ENCODE data around the gene CWC27. TPM values are rescaled to one million over a fixed set of nuclear protein-coding genes. Genes with fewer than 3 reads are reported as not detected.

The CWC27 gene
- total and polyA plus RNA-seq, 7 donors = 16.0 to 31.2 (median 19.3) TPM

GRCh38 chr5:65041296-65042158, 272.8 kb downstream of the CWC27 start:
- Histone ChIP-seq H3K27me3 (ENCODE audit: insufficient read depth in 3 of 3, low read length in 2 of 3) (no peaks in the 10 kb centered on the region), H3K4me1 (peaks cover 5% of the 10 kb centered on the region), H3K27ac (no peak overlapping the region), H3K9me3 (no peaks in the 10 kb centered on the region), H3K36me3 (ENCODE audit: insufficient read depth in 1 of 2, low read depth in 1 of 2) (no peaks in the 10 kb centered on the region), H3K4me3 (no peak overlapping the region)
- intact Hi-C loops (cut with DNase I) = no loop called here
- WGBS, 3 donors = 58 to 79% (median 65%) methylated on average over 2 of the region's 2 CpGs
- DNase-seq (no peak), ATAC-seq (no peak)
- no peak for TF ChIP-seq CTCF (IDR thresholded peaks at IDR 0.05)

GRCh38 chr5:65043843-65044359, 275.2 kb downstream of the CWC27 start:
- no peaks in the 10 kb centered on the region for H3K9me3 ChIP-seq
- DNase-seq (no peak), ATAC-seq (no peak)
- no peak overlapping the region for H3K27ac ChIP-seq
- H3K4me3 ChIP-seq = no peak overlapping the region
- peaks cover 4% of the 10 kb centered on the region for H3K4me1 ChIP-seq
- H3K36me3 ChIP-seq (ENCODE audit: insufficient read depth in 1 of 2, low read depth in 1 of 2) = no peaks in the 10 kb centered on the region
- 90 to 94% (median 94%) methylated on average over 5 of the region's 5 CpGs for WGBS, 3 donors
- intact Hi-C loops (cut with DNase I) = no loop called here
- no peak for TF ChIP-seq CTCF (IDR thresholded peaks at IDR 0.05)
- no peaks in the 10 kb centered on the region for H3K27me3 ChIP-seq (ENCODE audit: insufficient read depth in 3 of 3, low read length in 2 of 3)

- no peak for ATAC-seq
- H3K27ac ChIP-seq = no peak overlapping the region
These were observed 278.5 kb downstream of the CWC27 start for GRCh38 chr5:65047225-65047624.

GRCh38 chr5:65047948-65048690, 279.4 kb downstream of the CWC27 start:
- Histone ChIP-seq H3K36me3 (ENCODE audit: insufficient read depth in 1 of 2, low read depth in 1 of 2) (no peaks in the 10 kb centered on the region), H3K9me3 (no peaks in the 10 kb centered on the region), H3K27me3 (ENCODE audit: insufficient read depth in 3 of 3, low read length in 2 of 3) (no peaks in the 10 kb centered on the region), H3K4me3 (no peak overlapping the region), H3K27ac (no peak overlapping the region), H3K4me1 (no peaks in the 10 kb centered on the region)
- DNase-seq = no peak
- intact Hi-C loops (cut with DNase I) = no loop called here
- WGBS, 3 donors = 39 to 54% (median 50%) methylated on average over 2 of the region's 2 CpGs
- no peak for TF ChIP-seq CTCF (IDR thresholded peaks at IDR 0.05)
- no peak for ATAC-seq

More at GRCh38 chr5:65047225-65047624, 278.5 kb downstream of the CWC27 start:
- intact Hi-C loops (cut with DNase I) = no loop called here
- Histone ChIP-seq H3K36me3 (ENCODE audit: insufficient read depth in 1 of 2, low read depth in 1 of 2) (no peaks in the 10 kb centered on the region), H3K9me3 (no peaks in the 10 kb centered on the region), H3K27me3 (ENCODE audit: insufficient read depth in 3 of 3, low read length in 2 of 3) (no peaks in the 10 kb centered on the region), H3K4me1 (no peaks in the 10 kb centered on the region), H3K4me3 (no peak overlapping the region)
- no peak for DNase-seq
- WGBS, 3 donors = 49 to 67% (median 60%) methylated on average over 3 of the region's 3 CpGs
- TF ChIP-seq CTCF (IDR thresholded peaks at IDR 0.05) = no peak

Data from psoas muscle (tissue), 8 donors.